ENCODE results near the gene CSTF3.

CSTF3 gene

DNA sequence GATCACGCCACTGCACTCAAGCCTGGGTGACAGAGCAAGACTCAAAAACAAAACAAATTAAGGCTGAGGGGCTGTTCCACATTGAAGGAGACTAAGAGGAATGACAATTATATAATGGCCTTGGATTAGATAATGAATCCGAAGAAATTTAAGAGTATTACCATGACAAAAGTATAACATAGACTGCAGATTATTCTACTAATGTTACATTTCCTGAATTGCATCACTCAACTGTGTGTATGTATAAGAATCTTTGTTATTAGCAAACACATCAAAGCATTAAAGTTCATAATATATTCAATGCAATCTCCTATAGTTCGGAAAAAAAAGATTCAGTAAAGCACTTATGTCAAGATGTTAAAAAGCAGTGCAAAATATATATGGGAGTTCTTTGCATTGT is 27.5 kb downstream of the CSTF3 start:
- Histone ChIP-seq H3F3A (ENCODE audit: insufficient read depth, low read length) (no peaks in the 10 kb centered on the region), H3K27me3 (ENCODE audit: insufficient read depth, low read length) (no peaks in the 10 kb centered on the region), H3K4me2 (ENCODE audit: low read length) (no peak overlapping the region), H3K36me3 (ENCODE audit: insufficient read depth, low read length) (peaks cover 16% of the 10 kb centered on the region; the same call in 1 of the 2 replicates), H2AFZ (ENCODE audit: low read length) (no peak overlapping the region), H3K9me3 (ENCODE audit: low read length) (no peaks in the 10 kb centered on the region), H3K4me1 (ENCODE audit: insufficient read depth, low read length, severe bottlenecking) (no peaks in the 10 kb centered on the region), H4K20me1 (ENCODE audit: insufficient read depth, low read length) (no peaks in the 10 kb centered on the region), H3K79me2 (ENCODE audit: insufficient read depth, low read length) (no peaks in the 10 kb centered on the region), H3K9ac (ENCODE audit: low read length) (no peak overlapping the region), H3K27ac (ENCODE audit: low read depth, low read length, poor library complexity, severe bottlenecking) (no peak overlapping the region), H3K9me2 (ENCODE audit: low read depth, low read length) (no peaks in the 10 kb centered on the region), H3K4me3 (ENCODE audit: low read depth, low read length, poor library complexity, severe bottlenecking) (no peak overlapping the region)
- TF ChIP-seq, protein P1, sequence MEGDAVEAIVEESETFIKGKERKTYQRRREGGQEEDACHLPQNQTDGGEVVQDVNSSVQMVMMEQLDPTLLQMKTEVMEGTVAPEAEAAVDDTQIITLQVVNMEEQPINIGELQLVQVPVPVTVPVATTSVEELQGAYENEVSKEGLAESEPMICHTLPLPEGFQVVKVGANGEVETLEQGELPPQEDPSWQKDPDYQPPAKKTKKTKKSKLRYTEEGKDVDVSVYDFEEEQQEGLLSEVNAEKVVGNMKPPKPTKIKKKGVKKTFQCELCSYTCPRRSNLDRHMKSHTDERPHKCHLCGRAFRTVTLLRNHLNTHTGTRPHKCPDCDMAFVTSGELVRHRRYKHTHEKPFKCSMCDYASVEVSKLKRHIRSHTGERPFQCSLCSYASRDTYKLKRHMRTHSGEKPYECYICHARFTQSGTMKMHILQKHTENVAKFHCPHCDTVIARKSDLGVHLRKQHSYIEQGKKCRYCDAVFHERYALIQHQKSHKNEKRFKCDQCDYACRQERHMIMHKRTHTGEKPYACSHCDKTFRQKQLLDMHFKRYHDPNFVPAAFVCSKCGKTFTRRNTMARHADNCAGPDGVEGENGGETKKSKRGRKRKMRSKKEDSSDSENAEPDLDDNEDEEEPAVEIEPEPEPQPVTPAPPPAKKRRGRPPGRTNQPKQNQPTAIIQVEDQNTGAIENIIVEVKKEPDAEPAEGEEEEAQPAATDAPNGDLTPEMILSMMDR (IDR thresholded peaks at IDR 0.05; ENCODE audit: low read length): no peak
- TF ChIP-seq EZH2 (IDR thresholded peaks at IDR 0.05; ENCODE audit: borderline replicate concordance, low read length): no peak

DNA sequence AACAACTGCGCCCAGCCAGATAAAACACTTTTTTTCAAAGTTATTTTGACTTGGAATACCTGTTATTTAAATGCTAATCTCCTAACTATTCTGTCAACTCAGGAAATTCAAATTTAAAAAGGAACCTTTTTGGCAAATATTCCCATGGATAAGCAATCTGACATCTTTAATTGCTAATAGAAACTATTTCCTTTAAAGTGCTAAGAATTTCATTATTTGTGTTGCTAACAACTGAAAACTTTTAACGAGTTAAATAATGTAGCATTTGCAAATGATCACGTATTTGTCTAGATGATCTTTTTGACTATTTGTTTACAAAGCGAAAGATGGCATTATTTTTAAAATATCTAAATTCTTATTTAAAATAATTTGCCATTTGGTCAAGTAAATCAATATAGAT is 28.8 kb downstream of the CSTF3 start:
- TF ChIP-seq, protein P1 (IDR thresholded peaks at IDR 0.05; ENCODE audit: low read length): no peak
- TF ChIP-seq EZH2 (IDR thresholded peaks at IDR 0.05; ENCODE audit: borderline replicate concordance, low read length): no peak
- H3K27me3 ChIP-seq (ENCODE audit: insufficient read depth, low read length): no peaks in the 10 kb centered on the region
- peaks cover 13% of the 10 kb centered on the region; the same call in 1 of the 2 replicates for H3K36me3 ChIP-seq (ENCODE audit: insufficient read depth, low read length)
- no peaks in the 10 kb centered on the region for H3K79me2 ChIP-seq (ENCODE audit: insufficient read depth, low read length)
- H3K9me2 ChIP-seq (ENCODE audit: low read depth, low read length): no peaks in the 10 kb centered on the region
- H3F3A ChIP-seq (ENCODE audit: insufficient read depth, low read length): no peaks in the 10 kb centered on the region
- H3K4me1 ChIP-seq (ENCODE audit: insufficient read depth, low read length, severe bottlenecking): no peaks in the 10 kb centered on the region
- H3K27ac ChIP-seq (ENCODE audit: low read depth, low read length, poor library complexity, severe bottlenecking): no peak overlapping the region
- no peak overlapping the region for H3K9ac ChIP-seq (ENCODE audit: low read length)
- H3K9me3 ChIP-seq (ENCODE audit: low read length): no peaks in the 10 kb centered on the region
- H4K20me1 ChIP-seq (ENCODE audit: insufficient read depth, low read length): no peaks in the 10 kb centered on the region
- H3K4me3 ChIP-seq (ENCODE audit: low read depth, low read length, poor library complexity, severe bottlenecking): no peak overlapping the region
- no peak overlapping the region for H2AFZ ChIP-seq (ENCODE audit: low read length)
- H3K4me2 ChIP-seq (ENCODE audit: low read length): no peak overlapping the region

DNA sequence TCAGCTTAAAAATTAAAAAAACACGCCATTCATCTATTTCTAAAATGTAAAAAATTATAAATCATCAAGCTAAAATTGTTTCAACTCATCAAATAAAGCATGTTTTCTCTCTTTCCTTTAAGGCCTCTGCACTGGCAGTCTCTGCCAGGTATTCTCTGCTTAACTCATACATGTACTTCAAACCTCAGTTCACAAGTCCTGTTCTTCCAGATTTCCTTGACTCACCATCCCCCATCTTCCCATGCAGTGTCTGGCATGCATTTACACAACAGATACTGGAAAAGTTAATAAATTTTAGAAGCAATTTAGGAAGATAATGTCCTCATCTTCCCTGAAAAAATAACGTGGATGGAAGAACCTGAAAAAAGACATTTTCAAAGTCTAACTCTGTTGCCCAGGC is 32.5 kb downstream of the CSTF3 start:
- peaks cover 16% of the 10 kb centered on the region for H3K36me3 ChIP-seq (ENCODE audit: insufficient read depth, low read length)
- no peaks in the 10 kb centered on the region for H3K79me2 ChIP-seq (ENCODE audit: insufficient read depth, low read length)
- H2AFZ ChIP-seq (ENCODE audit: low read length): no peak overlapping the region
- no peaks in the 10 kb centered on the region for H3K9me3 ChIP-seq (ENCODE audit: low read length)
- H3K4me1 ChIP-seq (ENCODE audit: insufficient read depth, low read length, severe bottlenecking): no peaks in the 10 kb centered on the region
- H4K20me1 ChIP-seq (ENCODE audit: insufficient read depth, low read length): no peaks in the 10 kb centered on the region
- H3K27me3 ChIP-seq (ENCODE audit: insufficient read depth, low read length): no peaks in the 10 kb centered on the region
- H3K9me2 ChIP-seq (ENCODE audit: low read depth, low read length): no peaks in the 10 kb centered on the region
- no peaks in the 10 kb centered on the region; the same call in 1 of the 2 replicates for H3F3A ChIP-seq (ENCODE audit: insufficient read depth, low read length)
- H3K9ac ChIP-seq (ENCODE audit: low read length): no peak overlapping the region
- no peak overlapping the region for H3K27ac ChIP-seq (ENCODE audit: low read depth, low read length, poor library complexity, severe bottlenecking)
- H3K4me3 ChIP-seq (ENCODE audit: low read depth, low read length, poor library complexity, severe bottlenecking): no peak overlapping the region
- H3K4me2 ChIP-seq (ENCODE audit: low read length): no peak overlapping the region
- no peak for TF ChIP-seq EZH2 (IDR thresholded peaks at IDR 0.05; ENCODE audit: borderline replicate concordance, low read length)
- TF ChIP-seq, protein P1 (IDR thresholded peaks at IDR 0.05; ENCODE audit: low read length): no peak
